Skeletal muscle cell (primary cell): ENCODE measurements around the gene RETSAT.
"Not testable (repeated sequence)": the region's sequence is repeated elsewhere in the genome, so short reads cannot be mapped to it uniquely, and the experiment has no call there.

Experiments used
- DNase-seq: peaks from one replicate; pipeline ENCODE4 v3.0.0-alpha.2; 2010; ENCODE audit warnings: low read depth
- H3K4me3 ChIP-seq: 2 replicates; pipeline ENCODE4 v1.5.1; 2011; ENCODE audit warnings: low read depth, mild to moderate bottlenecking, control low read depth, low read length, moderate library complexity

RETSAT gene

GRCh38 chr2:85341269-85342029 lies 12.9 kb downstream of the RETSAT start:
- no peak overlapping the region for H3K4me3 ChIP-seq

GRCh38 chr2:85340034-85340892 lies 14.1 kb downstream of the RETSAT start:
- no peak overlapping the region for H3K4me3 ChIP-seq
- no peak for DNase-seq

More at GRCh38 chr2:85341269-85342029, 12.9 kb downstream of the RETSAT start:
- DNase-seq, result no peak

- DNase-seq, result no peak
- H3K4me3 ChIP-seq, result no peak overlapping the region
Observed at GRCh38 chr2:85334928-85335327, 19.4 kb downstream of the RETSAT start.

- H3K4me3 ChIP-seq, DNase-seq: not testable (repeated sequence)
Observed at GRCh38 chr2:85333877-85334276, 20.5 kb downstream of the RETSAT start.

GRCh38 chr2:85330839-85331636 lies 23.3 kb downstream of the RETSAT start:
- DNase-seq, result no peak
- no peak overlapping the region for H3K4me3 ChIP-seq

- not testable (repeated sequence) for DNase-seq, H3K4me3 ChIP-seq
Observed at GRCh38 chr2:85329701-85330100, 24.6 kb downstream of the RETSAT start.

GRCh38 chr2:85329181-85329651 lies 25.1 kb downstream of the RETSAT start:
- H3K4me3 ChIP-seq, result no peak overlapping the region

GRCh38 chr2:85327822-85328617 lies 26.3 kb downstream of the RETSAT start, which contains the start of gene TGOLN2:
TGOLN2 (minus strand) TSS chr2:85327989; CDS start chr2:85327962, 27 bp downstream.
- DNase-seq, result peak; percentile 62
- peak within 1 kb of the TSS; percentile 78 for H3K4me3 ChIP-seq

More at GRCh38 chr2:85329181-85329651, 25.1 kb downstream of the RETSAT start:
- DNase-seq, result no peak

GRCh38 chr2:85327160-85327821 lies 27.0 kb downstream of the RETSAT start:
- peak overlapping the region; percentile 78 for H3K4me3 ChIP-seq
- no peak for DNase-seq

GRCh38 chr2:85326406-85327159 lies 27.7 kb downstream of the RETSAT start:
- no peak for DNase-seq
- H3K4me3 ChIP-seq, result peak overlapping the region; percentile 78

GRCh38 chr2:85325466-85325811 lies 28.9 kb downstream of the RETSAT start:
- no peak for DNase-seq
- H3K4me3 ChIP-seq, result peak overlapping the region; percentile 78

- peak overlapping the region; percentile 78 for H3K4me3 ChIP-seq
- no peak for DNase-seq
Observed at GRCh38 chr2:85324639-85325465, 29.5 kb downstream of the RETSAT start.

- DNase-seq, result not testable (repeated sequence)
Observed at GRCh38 chr2:85323988-85324367, 30.4 kb downstream of the RETSAT start.

GRCh38 chr2:85323351-85323987 lies 30.9 kb downstream of the RETSAT start:
- no peak overlapping the region for H3K4me3 ChIP-seq
- no peak for DNase-seq

More at GRCh38 chr2:85323988-85324367, 30.4 kb downstream of the RETSAT start:
- H3K4me3 ChIP-seq, result not testable (repeated sequence)

- no peak for DNase-seq
- no peak overlapping the region for H3K4me3 ChIP-seq
Observed at GRCh38 chr2:85319796-85320195, 34.5 kb downstream of the RETSAT start.
